OCI-LY1 (cell line): ENCODE data around the gene CENPQ.

Source experiments
- CTCF ChIP-seq: fragments of 200-600 bp; sonication (generic), shearing (Covaris generic); IDR thresholded peaks from 2 replicates; pipeline ENCODE4 v1.5.1; 2017; ENCODE audit warnings: mild to moderate bottlenecking, antibody characterized with exemption, low read length, moderate library complexity, mixed read lengths
- EZH2 ChIP-seq: fragments of 200-600 bp; sonication (generic), shearing (Covaris generic); IDR thresholded peaks from 2 replicates; pipeline ENCODE4 v1.8.0; 2017; ENCODE audit warnings: borderline replicate concordance, mixed run types, mild to moderate bottlenecking, antibody characterized with exemption, low read length, moderate library complexity, mixed read lengths

- TF ChIP-seq CTCF (no peak), EZH2 (no peak)
Observed at GRCh38 chr6:49490633-49491032, 27.5 kb downstream of the CENPQ start.
